Cardiac muscle cell (in vitro differentiated cells and primary cell): ENCODE measurements around the gene MAP3K10. TPM values are rescaled to one million over a fixed set of nuclear protein-coding genes. Genes with fewer than 3 reads are reported as not detected.
"Not testable (repeated sequence)": the region's sequence is repeated elsewhere in the genome, so short reads cannot be mapped to it uniquely, and the experiment has no call there.

Experiments used
- DNase-seq, 2 donors: peaks; one replicate each; pipeline versions ENCODE4 v3.0.0 to v3.0.0-alpha.2; 2010 to 2017; ENCODE audit warnings: low read depth in 1 of 2, low spot score in 1 of 2
- H3K27ac ChIP-seq: fragments of 200-600 bp; sonication (generic); 2 replicates; pipeline ENCODE4 v1.5.1; 2016
- H3K27me3 ChIP-seq: fragments of 200-600 bp; sonication (generic); 2 replicates; pipeline ENCODE4 v1.6.0; 2016; ENCODE audit warnings: control low read depth
- H3K36me3 ChIP-seq: fragments of 200-600 bp; sonication (generic); 2 replicates; pipeline ENCODE4 v1.5.1; 2016; ENCODE audit warnings: control low read depth
- H3K4me1 ChIP-seq: fragments of 200-600 bp; sonication (generic); 2 replicates; pipeline ENCODE4 v1.8.1; 2017; ENCODE audit warnings: low read depth, mild to moderate bottlenecking, mixed run types
- H3K4me3 ChIP-seq: fragments of 200-600 bp; sonication (generic); 2 replicates; pipeline ENCODE4 v1.5.1; 2016; ENCODE audit warnings: mild to moderate bottlenecking
- H3K9me3 ChIP-seq: fragments of 200-600 bp; sonication (generic); 2 replicates; pipeline ENCODE4 v1.5.1; 2017; ENCODE audit warnings: low read depth, mild to moderate bottlenecking, control low read depth
- polyA plus RNA-seq: library from polyadenylated mRNA; unstranded; fragments of >200 nt; fragmentation: Nextera tagmentation; extraction: Ambion mirVana; gene quantifications from 2 replicates; pipeline ENCODE4 v1.2.1, GENCODE V29; 2016
- total RNA-seq: library from RNA; depleted of rRNA; stranded (reverse); fragments of >200 nt; gene quantifications from 2 replicates; pipeline ENCODE4 v1.2.3, GENCODE V29; 2016
- TF ChIP-seq, protein P1 (sequence below): IDR thresholded peaks from 2 replicates; pipeline ENCODE4 v1.5.1; 2012; ENCODE audit warnings: low read depth, mild to moderate bottlenecking, low read length

MAP3K10 gene
- total and polyA plus RNA-seq, 2 experiments from 2014 or later: 10.0 to 30.5 TPM

DNA sequence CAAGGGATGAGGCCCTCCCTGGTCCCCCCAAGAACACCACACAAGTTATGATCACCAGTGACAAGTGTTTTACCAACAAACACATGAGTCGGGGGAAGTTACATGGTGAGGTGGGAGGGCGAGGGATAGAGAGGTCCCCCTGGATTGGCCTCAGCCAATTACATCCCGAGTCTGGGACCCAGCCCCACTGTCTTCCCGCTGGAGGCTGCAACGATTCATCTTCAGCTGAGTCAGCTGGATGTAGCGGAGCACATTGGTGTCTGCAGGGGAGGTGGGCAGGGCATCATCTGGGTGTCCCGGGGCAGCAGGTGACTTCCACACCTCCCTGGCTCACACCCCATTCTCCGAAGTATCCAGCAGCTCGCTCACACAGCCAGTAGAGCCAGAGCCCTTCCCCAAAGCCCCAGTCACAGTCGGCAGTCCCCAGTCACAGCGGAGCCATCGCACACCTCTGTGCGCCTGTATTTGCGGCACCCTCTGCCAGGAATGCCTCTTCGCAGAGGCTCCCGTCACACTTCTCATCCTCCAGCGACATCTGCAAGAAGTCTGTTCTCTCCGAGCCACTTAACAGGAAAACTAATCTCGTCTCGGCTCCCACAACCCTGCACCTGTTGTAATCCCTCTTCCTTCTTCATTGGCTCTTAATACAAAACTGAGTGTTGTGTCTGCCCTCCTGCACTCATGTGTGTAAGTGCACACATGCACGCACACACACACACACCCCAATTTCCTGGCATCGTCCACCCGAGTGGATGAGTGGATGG lies 25.0 kb downstream of the MAP3K10 start:
- DNase-seq: no peak
- Histone ChIP-seq H3K4me1 (no peaks in the 10 kb centered on the region), H3K4me3 (no peak overlapping the region), H3K27me3 (peaks cover 52% of the 10 kb centered on the region), H3K9me3 (no peaks in the 10 kb centered on the region), H3K27ac (no peak overlapping the region), H3K36me3 (no peaks in the 10 kb centered on the region)
- TF ChIP-seq, protein P1, sequence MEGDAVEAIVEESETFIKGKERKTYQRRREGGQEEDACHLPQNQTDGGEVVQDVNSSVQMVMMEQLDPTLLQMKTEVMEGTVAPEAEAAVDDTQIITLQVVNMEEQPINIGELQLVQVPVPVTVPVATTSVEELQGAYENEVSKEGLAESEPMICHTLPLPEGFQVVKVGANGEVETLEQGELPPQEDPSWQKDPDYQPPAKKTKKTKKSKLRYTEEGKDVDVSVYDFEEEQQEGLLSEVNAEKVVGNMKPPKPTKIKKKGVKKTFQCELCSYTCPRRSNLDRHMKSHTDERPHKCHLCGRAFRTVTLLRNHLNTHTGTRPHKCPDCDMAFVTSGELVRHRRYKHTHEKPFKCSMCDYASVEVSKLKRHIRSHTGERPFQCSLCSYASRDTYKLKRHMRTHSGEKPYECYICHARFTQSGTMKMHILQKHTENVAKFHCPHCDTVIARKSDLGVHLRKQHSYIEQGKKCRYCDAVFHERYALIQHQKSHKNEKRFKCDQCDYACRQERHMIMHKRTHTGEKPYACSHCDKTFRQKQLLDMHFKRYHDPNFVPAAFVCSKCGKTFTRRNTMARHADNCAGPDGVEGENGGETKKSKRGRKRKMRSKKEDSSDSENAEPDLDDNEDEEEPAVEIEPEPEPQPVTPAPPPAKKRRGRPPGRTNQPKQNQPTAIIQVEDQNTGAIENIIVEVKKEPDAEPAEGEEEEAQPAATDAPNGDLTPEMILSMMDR: no peak

- H3K27ac ChIP-seq: no peak overlapping the region
Observed at GRCh38 chr19:40216777-40217026, 25.5 kb downstream of the MAP3K10 start.

GRCh38 chr19:40217027-40217810 lies 26.0 kb downstream of the MAP3K10 start:
- H3K4me3 ChIP-seq: no peak overlapping the region

More at GRCh38 chr19:40216777-40217026, 25.5 kb downstream of the MAP3K10 start:
- no peaks in the 10 kb centered on the region for H3K9me3 ChIP-seq
- H3K4me1 ChIP-seq: no peaks in the 10 kb centered on the region
- H3K36me3 ChIP-seq: no peaks in the 10 kb centered on the region
- no peak for DNase-seq
- no peak overlapping the region for H3K4me3 ChIP-seq
- TF ChIP-seq, protein P1: no peak
- H3K27me3 ChIP-seq: peaks cover 55% of the 10 kb centered on the region

GRCh38 chr19:40217934-40218890 lies 27.0 kb downstream of the MAP3K10 start, which contains the start of gene TTC9B:
Gene TTC9B (minus strand): TSS chr19:40218384. CDS start chr19:40218381, 3 bp downstream.
- DNase-seq: peak in 1 of 2 donors; percentile 71
- no peaks in the 10 kb centered on the region for H3K36me3 ChIP-seq
- peaks cover 61% of the 10 kb centered on the region for H3K27me3 ChIP-seq

More at GRCh38 chr19:40217027-40217810, 26.0 kb downstream of the MAP3K10 start:
- no peaks in the 10 kb centered on the region for H3K9me3 ChIP-seq
- TF ChIP-seq, protein P1: peak; percentile 34
- H3K27ac ChIP-seq: no peak overlapping the region
- H3K4me1 ChIP-seq: no peaks in the 10 kb centered on the region
- DNase-seq: peak in 1 of 2 donors; percentile 15
- H3K36me3 ChIP-seq: no peaks in the 10 kb centered on the region
- H3K27me3 ChIP-seq: peaks cover 55% of the 10 kb centered on the region

DNA sequence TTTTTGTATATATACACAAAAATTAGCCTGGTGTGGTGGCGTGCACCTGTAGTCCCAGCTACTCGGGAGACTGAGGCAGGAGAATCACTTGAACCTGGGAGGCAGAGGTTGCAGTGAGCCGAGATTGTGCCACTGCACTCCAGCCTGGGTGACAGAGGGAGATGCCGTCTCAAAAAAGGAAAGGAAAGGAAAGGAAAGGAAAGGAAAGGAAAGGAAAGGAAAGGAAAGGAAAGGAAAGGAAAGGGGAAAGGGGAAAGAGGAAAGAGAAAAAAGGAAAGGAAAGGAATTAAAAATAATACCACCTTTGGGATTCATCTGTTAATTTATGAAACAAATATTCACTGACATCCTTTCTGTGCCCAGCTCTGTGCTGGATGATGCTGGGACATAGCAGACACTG lies 27.8 kb downstream of the MAP3K10 start:
- H3K4me3 ChIP-seq, H3K9me3 ChIP-seq, H3K27ac ChIP-seq, DNase-seq, H3K36me3 ChIP-seq, H3K4me1 ChIP-seq: not testable (repeated sequence)
- peaks cover 69% of the 10 kb centered on the region for H3K27me3 ChIP-seq

More at GRCh38 chr19:40217934-40218890, 27.0 kb downstream of the MAP3K10 start, which contains the start of gene TTC9B:
- TF ChIP-seq, protein P1: no peak
- no peaks in the 10 kb centered on the region for H3K9me3 ChIP-seq
- no peak within 1 kb of the TSS for H3K27ac ChIP-seq
- no peak within 1 kb of the TSS for H3K4me3 ChIP-seq
- H3K4me1 ChIP-seq: no peaks in the 10 kb centered on the region
